ENCODE measurements around the gene IBA57.

IBA57 gene

DNA sequence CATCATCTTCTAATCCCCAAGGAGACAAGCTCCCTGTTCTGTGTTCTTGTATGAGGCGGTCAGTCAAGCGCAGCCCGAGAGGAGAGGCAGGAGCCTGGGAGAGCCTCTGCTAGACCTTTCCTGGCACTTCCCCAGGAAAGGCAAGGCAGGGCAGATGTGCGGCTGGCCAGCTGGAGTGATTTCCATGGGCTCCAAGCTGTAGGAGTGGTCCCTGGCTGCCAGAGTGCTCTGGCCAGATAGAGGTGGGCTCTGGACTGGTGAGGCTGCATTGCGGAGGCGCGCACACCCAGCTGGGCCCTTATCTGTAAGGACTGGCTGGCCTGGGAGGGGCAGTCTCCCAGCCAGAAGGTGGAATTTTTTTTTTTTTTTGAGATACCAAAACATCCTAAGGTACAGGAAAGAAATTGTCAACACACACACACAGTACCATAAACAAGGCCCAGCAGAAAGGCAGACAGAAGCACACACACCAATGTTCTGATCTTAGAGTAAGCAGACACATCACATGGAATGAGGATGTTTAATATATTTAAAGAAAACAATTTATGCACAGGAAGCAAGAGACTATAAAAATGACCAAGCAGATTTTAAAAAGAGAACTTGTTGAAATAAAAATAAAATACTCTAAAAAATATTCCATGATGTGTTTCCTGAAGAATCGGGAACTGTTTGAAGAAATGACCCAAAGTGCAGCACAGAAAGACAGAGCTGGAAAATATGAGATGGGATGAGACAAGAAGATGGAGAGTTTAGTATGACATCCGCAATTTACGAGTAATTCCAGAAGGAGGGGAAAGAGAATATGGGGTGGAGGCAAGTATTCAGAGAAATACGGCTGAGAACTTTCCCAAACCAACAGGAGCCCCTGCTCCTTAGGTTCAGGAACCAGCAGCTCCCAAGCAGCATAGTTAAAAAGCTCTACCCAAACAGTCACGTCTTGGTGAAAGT lies 13.4 kb downstream of the IBA57 start:
- H3K4me3 ChIP-seq (ENCODE audit: low read depth, low read length), result no peak overlapping the region
- DNase-seq (ENCODE audit: low read depth, low spot score), result no peak
- in situ Hi-C loops (cut with HindIII; ENCODE audit: low sequenced_read_pairs), result no loop called here
- TF ChIP-seq, protein P1, sequence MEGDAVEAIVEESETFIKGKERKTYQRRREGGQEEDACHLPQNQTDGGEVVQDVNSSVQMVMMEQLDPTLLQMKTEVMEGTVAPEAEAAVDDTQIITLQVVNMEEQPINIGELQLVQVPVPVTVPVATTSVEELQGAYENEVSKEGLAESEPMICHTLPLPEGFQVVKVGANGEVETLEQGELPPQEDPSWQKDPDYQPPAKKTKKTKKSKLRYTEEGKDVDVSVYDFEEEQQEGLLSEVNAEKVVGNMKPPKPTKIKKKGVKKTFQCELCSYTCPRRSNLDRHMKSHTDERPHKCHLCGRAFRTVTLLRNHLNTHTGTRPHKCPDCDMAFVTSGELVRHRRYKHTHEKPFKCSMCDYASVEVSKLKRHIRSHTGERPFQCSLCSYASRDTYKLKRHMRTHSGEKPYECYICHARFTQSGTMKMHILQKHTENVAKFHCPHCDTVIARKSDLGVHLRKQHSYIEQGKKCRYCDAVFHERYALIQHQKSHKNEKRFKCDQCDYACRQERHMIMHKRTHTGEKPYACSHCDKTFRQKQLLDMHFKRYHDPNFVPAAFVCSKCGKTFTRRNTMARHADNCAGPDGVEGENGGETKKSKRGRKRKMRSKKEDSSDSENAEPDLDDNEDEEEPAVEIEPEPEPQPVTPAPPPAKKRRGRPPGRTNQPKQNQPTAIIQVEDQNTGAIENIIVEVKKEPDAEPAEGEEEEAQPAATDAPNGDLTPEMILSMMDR (IDR thresholded peaks at IDR 0.05; ENCODE audit: low read depth, low read length), result no peak

DNA sequence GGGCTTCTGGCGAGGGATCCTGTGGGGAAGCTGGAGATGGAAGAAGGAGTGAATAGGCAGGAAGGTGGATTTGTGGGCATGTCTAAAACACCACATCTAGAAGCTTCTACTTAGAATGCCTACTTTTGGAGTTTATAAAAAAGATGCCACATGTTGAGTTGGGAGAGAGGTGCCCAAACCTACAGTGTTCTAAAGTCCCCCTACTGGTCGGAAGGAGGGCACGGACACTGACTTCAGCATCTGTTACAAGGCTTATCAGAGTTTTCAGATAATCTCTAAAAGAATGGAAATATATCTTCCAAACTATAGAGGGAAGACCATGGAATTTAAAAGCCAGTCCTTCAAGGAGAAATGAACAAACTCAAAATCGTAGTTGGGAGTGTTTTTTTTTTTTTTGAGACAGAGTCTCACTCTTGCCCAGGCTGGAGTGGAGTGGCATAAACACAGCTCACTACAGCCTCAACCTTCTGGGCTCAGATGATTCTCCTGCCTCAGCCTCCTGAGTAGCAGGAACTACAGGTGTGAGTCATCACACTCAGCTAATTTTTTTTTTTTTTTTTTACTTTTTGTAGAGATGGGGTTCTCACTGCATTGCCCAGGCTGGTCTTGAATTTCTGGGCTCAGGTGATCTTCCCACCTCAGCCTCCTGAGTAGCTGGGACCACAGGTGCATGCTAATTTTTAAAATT lies 14.8 kb downstream of the IBA57 start:
- TF ChIP-seq, protein P1 (IDR thresholded peaks at IDR 0.05; ENCODE audit: low read depth, low read length), result peak; percentile 13
- no peak for DNase-seq (ENCODE audit: low read depth, low spot score)
- in situ Hi-C loops (cut with HindIII; ENCODE audit: low sequenced_read_pairs), result no loop called here
- no peak overlapping the region for H3K4me3 ChIP-seq (ENCODE audit: low read depth, low read length)

DNA sequence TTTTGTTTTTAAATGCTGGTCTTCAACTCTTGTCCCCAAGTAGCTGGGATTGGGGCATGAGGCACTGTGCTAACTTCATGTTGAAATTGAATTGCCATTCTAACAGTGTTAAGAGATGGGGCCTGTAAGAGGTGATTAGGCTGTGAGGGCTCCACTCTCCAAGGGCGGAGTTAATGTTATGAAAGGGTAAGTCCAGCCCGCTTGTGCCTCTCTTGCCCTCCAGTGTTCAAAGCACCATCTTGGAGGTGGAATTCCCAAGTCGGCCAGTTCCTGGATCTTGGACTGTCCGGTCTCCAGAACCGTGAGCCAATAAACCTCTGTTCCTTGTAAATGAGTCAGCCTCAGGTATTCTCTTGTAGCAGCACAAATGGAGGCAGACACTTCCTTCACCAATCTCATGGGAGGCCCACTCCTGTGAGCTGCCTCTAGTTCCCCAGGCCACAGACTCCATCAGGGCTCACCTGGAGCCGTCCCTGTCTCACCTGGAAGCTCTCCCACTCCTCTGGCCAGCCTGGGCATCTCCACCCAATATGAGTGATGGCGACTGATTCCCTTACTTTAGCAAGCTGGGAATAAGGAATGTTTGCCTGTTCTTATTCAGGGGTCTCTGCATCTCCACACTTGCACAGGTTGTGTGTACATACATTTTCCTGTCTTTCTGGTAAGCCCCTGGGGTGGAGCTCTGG lies 15.5 kb downstream of the IBA57 start:
- TF ChIP-seq, protein P1 (IDR thresholded peaks at IDR 0.05; ENCODE audit: low read depth, low read length), result no peak
- DNase-seq (ENCODE audit: low read depth, low spot score), result no peak
- in situ Hi-C loops (cut with HindIII; ENCODE audit: low sequenced_read_pairs), result no loop called here
- H3K4me3 ChIP-seq (ENCODE audit: low read depth, low read length), result no peak overlapping the region

DNA sequence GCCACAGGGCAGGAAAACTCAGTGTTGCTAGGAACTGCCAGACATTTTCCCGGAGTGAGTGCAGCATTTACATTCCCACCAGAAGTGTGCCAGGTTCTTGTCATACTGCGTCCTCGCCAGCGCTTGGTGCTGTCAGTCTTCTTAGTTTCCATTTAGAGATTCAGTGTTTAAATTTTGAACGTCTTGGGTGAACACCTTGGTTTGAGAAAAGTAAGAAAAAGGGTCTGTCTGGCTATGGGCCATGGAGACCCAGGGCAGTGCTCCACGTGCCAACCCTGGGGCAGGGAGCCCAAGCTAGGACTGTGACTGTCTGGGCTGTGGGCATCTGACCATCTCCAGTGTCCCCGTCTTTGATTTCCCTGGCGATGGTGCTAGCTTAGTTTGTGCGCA lies 16.0 kb downstream of the IBA57 start:
- TF ChIP-seq, protein P1 (IDR thresholded peaks at IDR 0.05; ENCODE audit: low read depth, low read length), result no peak
- DNase-seq (ENCODE audit: low read depth, low spot score), result no peak

DNA sequence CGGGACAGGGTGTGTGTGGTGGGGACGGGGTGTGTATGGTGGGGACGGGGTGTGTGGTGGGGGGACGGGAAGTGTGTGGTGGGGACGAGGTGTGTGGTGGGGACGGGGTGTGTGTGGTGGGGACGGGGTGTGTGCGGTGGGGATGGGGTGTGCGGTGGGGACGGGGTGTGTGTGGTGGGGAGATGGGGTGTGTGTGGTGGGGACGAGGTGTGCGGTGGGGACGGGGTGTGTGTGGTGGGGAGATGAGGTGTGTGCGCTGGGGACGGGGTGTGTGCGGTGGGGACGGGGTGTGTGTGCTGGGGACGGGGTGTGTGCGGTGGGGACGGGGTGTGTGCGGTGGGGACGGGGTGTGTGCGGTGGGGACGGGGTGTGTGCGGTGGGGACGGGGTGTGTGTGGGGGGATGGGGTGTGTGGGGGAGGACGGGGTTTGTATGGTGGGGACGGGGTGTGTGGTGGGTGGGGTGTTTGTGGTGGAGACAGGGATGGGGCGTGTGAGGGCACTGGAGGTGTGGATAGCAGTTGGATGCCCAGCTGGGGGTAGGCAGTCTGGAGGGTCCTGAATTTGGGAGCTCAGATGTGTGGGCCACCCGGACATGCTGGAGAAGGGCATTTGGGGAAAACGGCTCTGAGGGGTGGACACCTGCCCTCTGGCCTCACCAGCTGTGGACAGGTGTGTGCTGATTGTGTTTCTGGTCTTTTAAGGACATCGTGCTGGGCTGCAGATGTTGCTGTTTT lies 16.9 kb downstream of the IBA57 start:
- H3K4me3 ChIP-seq (ENCODE audit: low read depth, low read length), result no peak overlapping the region
- DNase-seq (ENCODE audit: low read depth, low spot score), result no peak
- in situ Hi-C loops (cut with HindIII; ENCODE audit: low sequenced_read_pairs), result no loop called here
- TF ChIP-seq, protein P1 (IDR thresholded peaks at IDR 0.05; ENCODE audit: low read depth, low read length), result no peak

More for the DNA sequence above, 16.0 kb downstream of the IBA57 start:
- H3K4me3 ChIP-seq (ENCODE audit: low read depth, low read length), result no peak overlapping the region
- in situ Hi-C loops (cut with HindIII; ENCODE audit: low sequenced_read_pairs), result no loop called here

DNA sequence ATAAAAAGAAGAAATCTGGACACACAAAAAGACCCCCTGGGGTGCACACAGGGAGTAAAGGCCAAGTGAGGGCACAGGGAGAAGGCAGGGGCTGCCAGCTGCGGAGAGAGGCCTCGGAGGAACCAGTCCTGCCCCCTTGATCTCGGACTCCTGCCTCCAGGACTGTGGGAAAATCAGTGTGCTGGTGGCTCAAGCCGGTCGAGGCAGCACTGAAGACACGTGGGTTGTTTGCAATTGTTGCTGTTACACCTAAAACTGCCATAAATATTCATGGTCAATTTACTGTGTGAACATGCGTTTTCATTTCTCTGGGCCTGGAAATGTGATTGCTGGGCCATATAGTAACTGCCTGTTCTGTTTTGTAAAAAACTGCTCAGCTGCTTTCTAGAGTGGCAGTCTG lies 18.5 kb downstream of the IBA57 start:
- TF ChIP-seq, protein P1 (IDR thresholded peaks at IDR 0.05; ENCODE audit: low read depth, low read length), result no peak
- in situ Hi-C loops (cut with HindIII; ENCODE audit: low sequenced_read_pairs), result no loop called here
- H3K4me3 ChIP-seq (ENCODE audit: low read depth, low read length), result no peak overlapping the region
- no peak for DNase-seq (ENCODE audit: low read depth, low spot score)

All from astrocyte of the spinal cord (primary cell).